Activated CD8-positive, alpha-beta memory T cell treated with anti-CD3 and anti-CD28 coated beads for 36 hours (primary cell): ENCODE measurements around the gene WNK1. TPM values are rescaled to one million over a fixed set of nuclear protein-coding genes. Genes with fewer than 3 reads are reported as not detected.

Experiments
- CTCF ChIA-PET: fragments of 350-600 bp; sonication (Branson Sonifier 250); formaldehyde crosslinking; loops from one replicate; lab custom pipeline; 2021; ENCODE audit warnings: antibody characterized with exemption; lab: Charles Lee
- POLR2A ChIA-PET: fragments of 350-600 bp; sonication (Branson Sonifier 250); formaldehyde crosslinking; loops from one replicate; lab custom pipeline; 2021; ENCODE audit warnings: antibody characterized with exemption; lab: Charles Lee
- total RNA-seq, 2 experiments: library from RNA; stranded (reverse); gene quantifications; one replicate each; pipeline ENCODE4 v1.2.3, GENCODE V29; 2021

Gene WNK1
- total RNA-seq, 2 experiments from 2014 or later, result 150 to 155 TPM

- ChIA-PET POLR2A (interaction anchor here (0.6 to 1.4 kb wide), 4 partner anchors 44 to 645 kb away, joined by 3 to 6 read pairs (median 4); partner anchors contain the start of gene WNK1), CTCF (interaction anchor here (0.6 to 1.8 kb wide), 23 partner anchors 12 to 633 kb away, joined by 3 to 9 read pairs (median 3); partner anchors contain the start of gene WNK1)
Observed at GRCh38 chr12:949453-950191, 197.2 kb downstream of the WNK1 start, which contains the start of gene RAD52. TSS of gene RAD52 (minus strand) at chr12:949694. CDS start at chr12:933058, 16,636 bp downstream.

GRCh38 chr12:951176-951575 lies 198.8 kb downstream of the WNK1 start:
- CTCF ChIA-PET, result interaction anchor here (1.1 kb wide), 1 partner anchor 127 kb away, joined by 3 read pairs; no protein-coding TSS in a partner anchor
- POLR2A ChIA-PET, result no interaction called here

- CTCF ChIA-PET, result interaction anchor here (1.3 kb wide), 1 partner anchor 139 kb away, joined by 4 read pairs; no protein-coding TSS in a partner anchor
- POLR2A ChIA-PET, result no interaction called here
Observed at GRCh38 chr12:953776-954175, 201.4 kb downstream of the WNK1 start.

GRCh38 chr12:954741-955140 lies 202.4 kb downstream of the WNK1 start:
- ChIA-PET CTCF (no interaction called here), POLR2A (no interaction called here)

GRCh38 chr12:955939-956338 lies 203.6 kb downstream of the WNK1 start:
- ChIA-PET POLR2A (interaction anchor here (0.7 kb wide), 1 partner anchor 113 kb away, joined by 5 read pairs; no protein-coding TSS in a partner anchor), CTCF (no interaction called here)

- POLR2A ChIA-PET, result no interaction called here
- CTCF ChIA-PET, result no interaction called here
Observed at GRCh38 chr12:958588-959123, 206.3 kb downstream of the WNK1 start.

Other genes with a start within 250 kb of the WNK1 start
- gene NINJ2, start 89.1 kb upstream of the WNK1 start, total RNA-seq, result 1 to 10 TPM; 2.1 to 2.3 TPM
- gene RAD52, start 197.1 kb downstream of the WNK1 start, total RNA-seq, result 10 to 100 TPM; 12.8 to 14.6 TPM
- 10 to 100 TPM; 24.2 to 25.8 TPM for gene ERC1, start 238.6 kb downstream of the WNK1 start, total RNA-seq